Measurements from ENCODE around the gene MYO10.

GRCh38 chr5:16965581-16965980 is 29.5 kb upstream of the MYO10 start:
- TF ChIP-seq CTCF (conservative IDR thresholded peaks at IDR 0.05) = no peak
- TF ChIP-seq ZFX (IDR thresholded peaks at IDR 0.05) = no peak

Data from C4-2B (cell line).